Peyer's patch (tissue), 4 donors: ENCODE measurements around the gene ANK2.

ENCODE experiments used
- CTCF ChIP-seq, 6 experiments: fragments of 450-650 bp in 4 of 6; fragments of 200-600 bp in 2 of 6; sonication (generic) in 1 of 6; IDR thresholded peaks; one replicate each; pipeline ENCODE4 v1.5.1; 2017 to 2019; ENCODE audit warnings: antibody characterized with exemption in 6 of 6, mild to moderate bottlenecking in 3 of 6, moderate library complexity in 1 of 6
- POLR2A ChIP-seq, 2 donors: fragments of 450-650 bp; IDR thresholded peaks; one replicate each; pipeline ENCODE4 v1.5.1; 2017; ENCODE audit warnings: antibody characterized with exemption in 2 of 2, mild to moderate bottlenecking in 2 of 2, moderate library complexity in 2 of 2

- TF ChIP-seq CTCF (IDR thresholded peaks at IDR 0.05) (no peak), POLR2A (IDR thresholded peaks at IDR 0.05) (no peak)
Observed at GRCh38 chr4:113004655-113005054, 44.8 kb upstream of the ANK2 start.
